ENCODE data around the gene AGMO.

GRCh38 chr7:15402436-15403136 is 159.2 kb downstream of the AGMO start:
- TF ChIP-seq JUND (IDR thresholded peaks at IDR 0.05; ENCODE audit: low read depth, low read length), result no peak
- no peak for TF ChIP-seq CTCF (IDR thresholded peaks at IDR 0.05 in 2 of 3, conservative IDR thresholded peaks at IDR 0.05 in 1 of 3; ENCODE audit: control insufficient read depth in 2 of 3, extremely low read depth in 1 of 3, insufficient read depth in 1 of 3, low read depth in 3 of 3, low read length in 3 of 3)
- TF ChIP-seq CEBPB (IDR thresholded peaks at IDR 0.05; ENCODE audit: borderline replicate concordance in 1 of 2, low read depth in 2 of 2, low read length in 2 of 2), result no peak
- no peak for TF ChIP-seq POLR2AphosphoS5 (IDR thresholded peaks at IDR 0.05; ENCODE audit: low read length)
- TF ChIP-seq TBL1XR1 (IDR thresholded peaks at IDR 0.05; ENCODE audit: low read depth, low read length), result no peak
- no peak for TF ChIP-seq MXI1 (IDR thresholded peaks at IDR 0.05; ENCODE audit: low read depth, low read length)
- TF ChIP-seq POLR2A (IDR thresholded peaks at IDR 0.05; ENCODE audit: low read depth, low read length), result no peak
- no peak for TF ChIP-seq USF2 (IDR thresholded peaks at IDR 0.05; ENCODE audit: borderline replicate concordance, low read depth, low read length)
- no peak for TF ChIP-seq NFXL1 (IDR thresholded peaks at IDR 0.05; ENCODE audit: borderline replicate concordance)
- no peak for TF ChIP-seq YY1 (IDR thresholded peaks at IDR 0.05; ENCODE audit: low read depth, low read length)
- no peak for TF ChIP-seq SREBF2 (IDR thresholded peaks at IDR 0.05; ENCODE audit: low read length)
- TF ChIP-seq RELA (IDR thresholded peaks at IDR 0.05; ENCODE audit: borderline replicate concordance, partially characterized antibody), result no peak
- TF ChIP-seq SKIL (IDR thresholded peaks at IDR 0.05; ENCODE audit: low read depth, poor library complexity, severe bottlenecking), result no peak
- TF ChIP-seq EP300 (IDR thresholded peaks at IDR 0.05; ENCODE audit: borderline replicate concordance in 1 of 2, control insufficient read depth in 1 of 2, low read depth in 2 of 2, low read length in 2 of 2), result no peak

All from GM12878 (cell line).